HTERT RPE-1 (cell line): Measurements from ENCODE around the gene CXCL9.
"Not testable (repeated sequence)": the region's sequence is repeated elsewhere in the genome, so short reads cannot be mapped to it uniquely, and the experiment has no call there.

Source experiments
- in situ Hi-C: fragments of 300-500 bp; cut with MboI; formaldehyde crosslinking; loops from 4 replicates; pipeline ENCODE4 v1.14.3; 2020; ENCODE audit warnings: low sequenced_read_pairs

Gene CXCL9

DNA sequence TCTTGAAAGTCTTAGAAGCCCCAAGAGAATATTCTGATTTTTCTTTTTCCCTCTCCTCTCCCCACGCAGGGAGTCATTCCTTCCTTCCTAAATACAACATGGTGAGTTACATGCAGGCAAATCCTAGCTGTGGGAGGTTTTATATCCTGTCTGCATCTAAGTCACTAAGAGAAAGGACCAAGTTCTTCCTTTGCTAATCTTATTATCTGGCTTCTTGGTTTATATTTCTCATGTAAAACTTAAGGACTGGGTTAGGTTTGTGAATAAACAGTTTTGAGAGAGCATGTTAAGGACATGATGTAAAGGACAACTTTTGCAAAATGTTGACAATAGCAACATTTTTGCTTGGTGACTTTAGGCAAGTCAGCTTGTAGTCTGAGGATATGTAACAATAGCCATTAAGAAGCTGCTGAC, 5.1 kb upstream of the CXCL9 start:
- in situ Hi-C loops, result no loop called here

- in situ Hi-C loops, result no loop called here
Observed at GRCh38 chr4:76011700-76012387, 4.5 kb upstream of the CXCL9 start.

DNA sequence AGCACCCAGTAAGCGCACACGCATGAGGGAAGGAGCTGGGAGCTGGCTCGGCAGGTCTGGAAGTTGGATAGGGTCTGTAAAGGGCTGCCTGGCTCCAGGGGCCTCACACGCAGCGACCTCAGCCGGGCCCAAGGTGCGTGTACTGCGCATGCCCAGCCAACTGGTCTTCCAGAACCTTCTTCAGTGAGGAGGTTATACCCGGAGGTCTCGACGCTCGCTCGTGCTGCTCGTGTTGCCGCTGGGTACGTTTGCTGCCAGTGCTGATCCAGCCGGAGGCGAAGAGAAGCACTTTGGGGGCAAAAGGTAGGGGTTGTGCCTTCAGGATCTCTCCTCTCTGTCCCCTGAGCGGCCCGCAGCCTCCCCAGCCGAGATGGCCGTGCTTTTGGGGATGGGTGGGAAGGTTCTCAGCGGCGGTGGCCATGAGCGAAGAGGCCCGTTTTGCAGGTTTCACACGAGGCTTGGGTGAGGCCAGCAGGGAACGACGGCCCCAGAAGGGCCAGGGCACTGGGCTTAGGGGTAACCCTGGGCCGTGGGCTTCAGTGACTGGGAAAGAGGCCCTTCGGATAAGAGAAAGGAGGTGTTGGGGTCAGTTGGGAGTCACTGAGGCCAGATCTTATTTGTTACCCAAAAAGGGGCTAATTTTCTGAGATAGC, 3.8 kb upstream of the CXCL9 start:
- in situ Hi-C loops, result no loop called here

GRCh38 chr4:76010576-76010975, 3.3 kb upstream of the CXCL9 start:
- in situ Hi-C loops, result no loop called here

DNA sequence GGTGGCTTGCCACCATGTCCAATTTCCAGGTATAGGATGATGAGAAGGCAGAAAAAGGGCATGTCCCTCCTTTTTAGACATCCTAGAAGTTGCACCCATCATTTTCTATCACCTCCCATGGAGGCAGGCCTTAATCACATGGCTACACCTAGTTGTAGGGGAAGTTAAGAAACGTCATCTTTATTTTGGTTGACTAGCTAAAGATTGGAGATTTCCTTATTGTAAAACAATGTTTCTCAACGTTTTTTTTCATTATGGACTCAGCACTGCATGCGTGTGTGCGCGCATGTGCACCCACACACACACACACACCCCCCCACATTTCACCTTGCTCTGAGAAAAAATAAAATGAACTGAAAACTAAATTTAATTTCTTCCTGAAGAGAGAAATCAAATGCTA, 2.0 kb upstream of the CXCL9 start:
- in situ Hi-C loops, result no loop called here

DNA sequence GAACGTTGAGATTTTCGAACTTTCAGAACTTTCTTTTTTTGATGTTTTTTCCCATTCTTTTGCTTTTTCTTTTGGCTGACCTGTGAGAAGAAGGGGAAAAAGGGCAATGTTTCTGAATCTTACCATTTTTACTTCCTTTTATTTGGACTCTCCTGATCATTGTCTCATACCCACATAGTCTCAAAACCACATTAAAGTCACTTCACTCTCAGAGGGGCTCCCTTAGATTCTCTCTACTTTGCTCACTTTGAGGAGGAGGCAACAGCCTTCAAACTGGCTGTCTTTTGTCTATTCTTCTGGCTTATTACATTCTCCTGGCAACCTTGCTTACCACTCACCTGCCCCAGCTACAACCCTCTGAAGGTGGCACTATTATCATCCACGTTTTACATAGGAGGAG, 3.7 kb downstream of the CXCL9 start:
- in situ Hi-C loops, result no loop called here

GRCh38 chr4:76003035-76003434, 4.3 kb downstream of the CXCL9 start:
- in situ Hi-C loops, result no loop called here

DNA sequence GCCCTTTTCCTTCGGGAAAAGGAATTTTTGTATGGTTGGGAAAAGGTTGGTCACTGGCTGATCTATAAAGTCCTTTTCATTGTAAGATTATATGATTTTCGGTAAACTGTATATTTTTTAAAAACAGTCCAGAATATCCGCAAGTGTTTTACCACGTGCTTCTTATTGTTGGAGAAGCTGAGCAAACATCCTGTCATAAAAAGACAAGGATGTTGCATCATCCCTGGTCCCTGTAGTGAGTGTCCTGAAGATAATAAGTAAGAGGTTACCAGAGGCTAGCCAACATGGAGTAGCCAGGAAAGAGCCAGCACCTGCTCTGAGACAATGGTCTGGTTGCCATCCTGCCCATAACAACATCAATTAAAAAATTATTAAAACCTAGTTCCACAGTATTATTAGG, 5.1 kb downstream of the CXCL9 start:
- in situ Hi-C loops, result no loop called here

DNA sequence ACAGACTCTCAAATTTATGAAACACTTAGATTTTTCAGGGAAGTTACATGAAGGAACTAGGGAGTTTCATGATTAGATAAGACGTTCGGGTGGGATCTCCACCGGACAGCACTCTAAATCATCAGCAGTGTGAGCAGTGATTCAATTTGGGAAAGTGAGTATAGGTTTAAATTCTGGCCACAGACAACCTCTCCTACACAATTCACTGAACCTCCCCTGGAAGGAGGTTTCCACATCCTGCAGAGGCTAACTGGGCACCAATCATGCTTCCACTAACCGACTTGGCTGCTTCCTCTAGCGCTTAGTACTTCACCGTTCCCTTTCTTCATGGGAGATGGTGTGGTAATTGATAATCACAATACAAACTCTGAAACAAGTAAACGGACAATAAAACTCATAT, 5.6 kb downstream of the CXCL9 start:
- in situ Hi-C loops, result no loop called here

DNA sequence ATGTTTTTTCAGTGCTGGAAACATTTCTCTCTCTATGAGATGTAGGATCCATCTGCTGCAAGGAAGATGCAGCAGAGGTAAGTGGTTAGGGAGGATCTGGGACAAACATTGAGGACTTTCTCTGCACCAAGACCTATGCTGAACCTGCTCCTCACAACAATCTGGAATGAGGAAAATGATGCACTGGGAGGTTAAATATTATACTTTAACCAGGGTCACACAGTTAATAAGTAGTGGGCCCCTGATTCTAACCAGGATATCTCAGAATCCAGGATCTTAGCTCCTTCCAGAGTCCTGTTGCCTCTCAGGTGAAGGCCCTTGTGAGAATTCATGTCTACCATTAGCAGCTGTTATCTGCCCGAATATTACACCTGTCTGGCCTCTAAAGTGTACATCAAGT, 7.0 kb downstream of the CXCL9 start:
- in situ Hi-C loops, result no loop called here

GRCh38 chr4:75998525-75999147, 8.7 kb downstream of the CXCL9 start:
- in situ Hi-C loops, result not testable (repeated sequence)

GRCh38 chr4:75997946-75998345, 9.4 kb downstream of the CXCL9 start:
- in situ Hi-C loops, result no loop called here

- in situ Hi-C loops, result no loop called here
Observed at GRCh38 chr4:75997081-75997480, 10.2 kb downstream of the CXCL9 start.

- in situ Hi-C loops, result no loop called here
Observed at GRCh38 chr4:75995727-75996126, 11.6 kb downstream of the CXCL9 start.

DNA sequence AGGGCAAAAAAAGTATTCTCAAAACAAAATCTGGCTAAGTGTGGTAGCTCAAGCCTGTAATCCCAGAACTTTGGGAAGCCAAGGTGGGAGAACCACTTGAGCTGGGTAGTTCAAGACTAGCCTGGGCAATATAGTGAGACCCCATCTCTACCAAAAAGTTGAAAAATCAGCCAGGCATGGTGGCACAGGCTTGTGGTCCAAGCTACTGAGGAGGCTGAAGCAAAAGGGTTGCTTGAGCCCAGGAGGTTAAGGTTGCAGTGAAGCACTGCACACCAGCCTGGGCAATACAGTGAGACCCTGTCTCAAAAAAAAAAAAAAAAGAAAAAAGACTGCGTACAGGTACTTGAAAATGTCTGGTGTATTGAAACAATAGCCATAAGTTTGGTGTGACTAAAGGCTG, 14.8 kb downstream of the CXCL9 start:
- in situ Hi-C loops, result no loop called here

DNA sequence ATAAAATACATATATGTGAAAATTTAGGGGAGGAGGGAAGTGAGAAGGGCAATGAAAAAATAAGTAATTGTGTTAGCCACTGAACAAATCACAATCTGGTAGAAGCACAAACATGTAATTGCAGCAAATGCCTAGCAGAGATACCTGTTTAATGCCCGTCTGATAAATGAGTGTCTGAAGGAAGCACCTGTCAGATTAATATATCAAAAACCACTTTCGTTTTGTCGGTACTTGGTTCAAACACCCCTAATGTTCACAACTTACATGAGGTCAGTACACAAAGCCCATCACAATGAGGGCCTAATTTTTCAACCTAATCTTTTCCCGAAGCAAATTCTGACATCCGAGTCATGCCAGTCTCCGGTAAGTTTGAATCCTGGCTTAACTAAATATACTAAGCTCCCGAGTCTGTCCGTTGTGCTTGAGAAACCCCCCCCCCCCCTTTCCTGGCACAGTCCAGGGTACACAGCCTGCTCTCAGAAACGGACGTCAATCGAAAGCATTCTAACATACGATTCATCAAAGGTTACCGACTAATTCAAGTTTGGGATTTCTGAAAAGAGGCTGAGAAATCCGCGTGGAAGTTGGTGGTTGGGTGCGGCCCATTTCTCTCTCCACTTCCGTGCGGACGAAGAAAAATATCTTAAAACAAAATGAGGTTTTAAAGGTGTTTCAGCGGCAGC, 17.3 kb downstream of the CXCL9 start:
- in situ Hi-C loops, result no loop called here

DNA sequence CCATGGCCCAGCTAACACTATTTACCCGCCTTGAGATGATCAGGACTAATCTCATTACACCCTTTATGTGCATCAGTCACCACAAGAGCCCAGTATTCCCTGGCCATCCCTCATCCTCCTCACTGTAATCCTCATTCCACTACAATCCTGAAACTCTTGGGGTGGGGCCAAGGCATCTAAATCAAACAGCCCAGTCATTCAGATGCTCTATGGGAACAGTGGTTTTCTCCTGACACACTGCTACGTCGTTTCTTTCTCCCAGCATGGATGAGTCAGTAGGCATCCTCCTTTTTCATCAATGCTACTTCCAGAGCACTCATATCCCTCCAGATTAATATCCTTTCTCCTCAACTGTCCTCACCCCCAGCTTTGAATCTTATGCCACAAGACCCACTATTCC, 22.2 kb downstream of the CXCL9 start:
- in situ Hi-C loops, result no loop called here

DNA sequence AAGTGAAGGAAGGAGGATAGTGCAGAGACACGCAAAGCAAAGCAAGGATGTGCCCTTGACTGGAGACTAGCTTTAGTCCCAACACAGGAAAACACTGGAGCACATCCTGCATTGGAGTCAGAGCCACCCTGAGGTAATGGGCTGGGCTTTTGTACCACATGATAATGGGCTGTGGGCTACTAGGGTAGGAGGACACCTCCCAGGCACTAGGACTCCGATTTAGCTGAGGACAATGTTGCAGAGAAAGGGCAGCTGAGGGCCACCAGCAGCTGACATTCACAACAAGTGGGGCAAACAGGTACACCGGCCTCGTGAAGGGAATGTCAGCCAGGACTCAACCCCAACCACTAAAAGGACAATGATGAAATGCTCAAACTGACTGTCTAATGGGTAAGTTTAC, 26.7 kb downstream of the CXCL9 start:
- in situ Hi-C loops, result no loop called here

- in situ Hi-C loops, result no loop called here
Observed at GRCh38 chr4:75976177-75976576, 31.1 kb downstream of the CXCL9 start.

- in situ Hi-C loops, result no loop called here
Observed at GRCh38 chr4:75973766-75974165, 33.5 kb downstream of the CXCL9 start.

GRCh38 chr4:75968084-75968483, 39.2 kb downstream of the CXCL9 start:
- in situ Hi-C loops, result no loop called here

DNA sequence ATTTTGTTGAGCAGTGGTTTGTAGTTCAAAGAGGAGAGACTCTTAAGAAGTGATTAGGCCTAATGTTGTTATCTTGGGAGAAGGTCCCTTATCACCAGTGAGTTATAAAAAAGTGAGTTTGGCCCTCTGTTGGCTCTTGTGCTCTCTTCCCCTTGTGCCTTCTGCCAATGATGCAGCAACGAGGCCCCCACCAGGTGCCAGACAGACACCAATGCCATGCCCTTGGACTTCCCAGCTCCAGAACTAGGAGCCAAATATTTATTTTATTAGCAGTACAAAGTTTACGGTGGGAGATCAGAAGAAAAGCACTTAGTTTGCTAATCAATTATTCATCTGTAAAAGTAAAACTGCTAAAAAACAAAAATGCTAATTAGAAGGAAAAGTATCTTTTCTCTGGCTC, 43.8 kb downstream of the CXCL9 start:
- in situ Hi-C loops, result no loop called here
